ENCODE measurements around the gene CHST15.

DNA sequence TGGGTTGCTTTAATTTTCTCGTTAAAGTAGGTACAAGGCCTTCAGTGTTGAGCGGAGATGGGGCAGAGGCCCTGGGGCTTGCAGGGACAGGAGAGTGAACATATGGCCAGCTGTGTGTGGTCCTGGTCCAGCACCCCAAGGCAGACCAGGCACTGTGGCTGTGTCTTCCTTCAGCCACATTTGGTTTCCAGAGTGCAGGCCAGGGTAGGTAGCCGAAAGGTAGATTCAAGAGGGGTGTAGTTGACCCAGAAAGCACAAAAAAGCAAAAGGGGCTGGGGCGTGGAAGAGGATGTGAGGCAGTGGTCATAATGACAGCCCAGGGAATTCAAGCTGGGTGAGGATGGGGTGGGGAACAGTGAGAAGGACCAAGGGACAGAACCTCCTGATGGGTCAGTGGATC lies 21.3 kb upstream of the CHST15 start:
- TF ChIP-seq POLR2A (IDR thresholded peaks at IDR 0.05), result no peak
- TF ChIP-seq, protein P1, sequence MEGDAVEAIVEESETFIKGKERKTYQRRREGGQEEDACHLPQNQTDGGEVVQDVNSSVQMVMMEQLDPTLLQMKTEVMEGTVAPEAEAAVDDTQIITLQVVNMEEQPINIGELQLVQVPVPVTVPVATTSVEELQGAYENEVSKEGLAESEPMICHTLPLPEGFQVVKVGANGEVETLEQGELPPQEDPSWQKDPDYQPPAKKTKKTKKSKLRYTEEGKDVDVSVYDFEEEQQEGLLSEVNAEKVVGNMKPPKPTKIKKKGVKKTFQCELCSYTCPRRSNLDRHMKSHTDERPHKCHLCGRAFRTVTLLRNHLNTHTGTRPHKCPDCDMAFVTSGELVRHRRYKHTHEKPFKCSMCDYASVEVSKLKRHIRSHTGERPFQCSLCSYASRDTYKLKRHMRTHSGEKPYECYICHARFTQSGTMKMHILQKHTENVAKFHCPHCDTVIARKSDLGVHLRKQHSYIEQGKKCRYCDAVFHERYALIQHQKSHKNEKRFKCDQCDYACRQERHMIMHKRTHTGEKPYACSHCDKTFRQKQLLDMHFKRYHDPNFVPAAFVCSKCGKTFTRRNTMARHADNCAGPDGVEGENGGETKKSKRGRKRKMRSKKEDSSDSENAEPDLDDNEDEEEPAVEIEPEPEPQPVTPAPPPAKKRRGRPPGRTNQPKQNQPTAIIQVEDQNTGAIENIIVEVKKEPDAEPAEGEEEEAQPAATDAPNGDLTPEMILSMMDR (IDR thresholded peaks at IDR 0.05), result no peak

Data from adrenal gland (tissue), 5 donors.